A204.1 (cell line): ENCODE data around the gene BTBD17.

ENCODE experiments used
- FAIRE-seq: peaks from 2 replicates; lab custom pipeline; 2012; peaks lifted over from hg19 to GRCh38; lab: Jason Lieb, UNC

Gene BTBD17

GRCh38 chr17:74387365-74388218, 25.9 kb upstream of the BTBD17 start:
- FAIRE-seq = no peak

DNA sequence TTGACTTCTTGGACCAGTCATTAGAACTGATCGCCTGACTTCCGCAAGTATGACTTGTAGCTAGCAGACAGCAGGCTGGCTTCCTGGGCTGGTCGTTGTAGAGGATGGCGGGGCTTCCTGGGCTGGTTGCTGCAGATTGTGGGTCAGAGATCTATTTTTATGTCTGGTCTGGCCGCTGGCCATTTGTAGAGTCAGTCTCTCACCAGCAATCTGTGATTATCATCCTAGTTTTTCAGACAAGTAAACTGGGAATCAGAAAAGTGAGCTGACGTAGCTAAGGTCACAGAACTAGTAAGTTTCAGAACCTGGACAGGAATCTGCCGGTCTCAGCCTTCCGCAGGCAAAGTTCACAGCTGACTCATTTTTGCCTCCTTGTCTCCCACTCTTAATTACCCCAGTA, 24.7 kb upstream of the BTBD17 start:
- FAIRE-seq = no peak

GRCh38 chr17:74385201-74385600, 23.5 kb upstream of the BTBD17 start:
- no peak for FAIRE-seq

GRCh38 chr17:74383141-74383540, 21.5 kb upstream of the BTBD17 start:
- FAIRE-seq = no peak

DNA sequence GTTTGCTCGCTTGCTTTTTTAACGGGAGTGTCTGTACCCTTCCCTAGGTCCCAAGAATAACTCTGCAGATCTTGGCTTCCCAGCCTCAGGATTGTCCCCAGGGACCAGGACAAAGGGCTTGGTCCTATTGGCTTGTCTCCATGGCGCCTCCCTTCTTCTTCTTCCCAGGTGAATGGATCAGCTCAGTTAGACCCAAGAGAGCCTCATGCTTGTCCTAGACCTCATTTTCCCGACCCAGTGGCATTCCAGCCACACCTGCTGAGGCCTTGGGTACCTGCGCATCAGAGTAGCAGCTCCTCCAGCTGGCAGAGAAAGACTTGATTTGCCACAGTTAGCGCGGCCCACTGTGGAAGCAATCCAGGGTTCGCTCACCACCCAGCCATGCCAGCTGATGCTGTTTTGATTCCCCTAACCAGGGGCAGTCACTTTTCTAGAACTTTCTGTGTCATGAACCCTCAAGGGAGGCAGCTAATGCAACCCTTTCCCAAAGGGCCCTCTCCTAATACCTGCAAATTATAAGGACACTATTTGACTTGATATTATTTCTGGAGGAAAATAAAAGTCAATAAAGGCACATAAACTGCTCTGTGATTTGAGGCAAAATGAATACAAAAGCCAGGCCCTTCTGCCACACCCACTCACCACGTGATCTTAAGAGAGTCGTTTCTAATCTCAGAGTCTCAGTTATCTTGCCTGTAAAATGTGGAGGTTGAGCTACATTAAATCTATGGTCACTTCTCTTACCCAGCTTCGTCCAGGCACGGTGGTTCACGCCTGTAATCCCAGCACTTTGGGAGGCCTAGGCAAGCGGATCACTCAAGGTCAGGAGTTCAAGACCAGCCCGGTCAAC, 19.5 kb upstream of the BTBD17 start:
- FAIRE-seq = no peak

DNA sequence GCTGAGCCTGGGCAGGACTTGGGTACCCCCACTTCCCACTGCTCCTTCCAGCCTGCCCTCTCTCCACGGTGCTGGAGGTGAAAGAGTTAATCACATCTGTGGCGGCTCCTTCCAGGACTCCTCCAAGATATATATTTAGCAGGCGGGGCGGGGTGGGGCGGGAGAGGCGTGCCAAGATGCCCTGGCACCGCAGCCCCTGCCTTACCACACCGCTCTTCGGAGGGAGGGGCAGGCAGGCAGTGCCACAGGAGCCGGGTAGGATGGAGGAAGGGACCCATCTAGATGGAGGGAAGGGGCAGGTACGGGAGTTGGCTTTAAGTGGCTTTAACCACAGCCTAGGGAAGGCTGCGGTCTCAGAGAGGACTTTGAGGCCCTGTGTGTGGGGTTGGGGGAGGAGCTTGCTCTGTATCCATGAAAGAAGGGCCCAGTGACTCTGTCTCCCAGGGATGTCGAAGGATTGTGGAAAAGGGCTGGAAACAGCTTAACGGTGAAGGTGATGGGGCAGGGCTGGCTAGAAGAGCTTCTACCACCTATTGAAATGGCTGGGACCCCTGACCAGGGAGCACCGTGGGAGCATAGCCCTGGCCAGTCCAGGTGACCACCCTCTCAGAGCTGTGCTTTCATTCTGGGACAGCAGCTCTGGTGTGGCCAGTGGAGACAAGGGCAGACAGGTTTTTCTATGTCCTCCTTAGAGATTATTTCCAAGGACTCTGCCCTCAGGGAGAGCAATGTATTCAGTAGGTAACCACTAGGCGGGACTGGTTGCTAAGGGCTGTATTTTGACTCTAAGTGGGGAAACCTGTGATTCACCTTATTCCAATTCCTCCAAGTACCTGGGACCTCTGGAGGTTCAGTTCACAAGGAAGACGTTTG, 18.7 kb upstream of the BTBD17 start:
- FAIRE-seq = no peak

- no peak for FAIRE-seq
Observed at GRCh38 chr17:74379495-74380085, 17.9 kb upstream of the BTBD17 start.

GRCh38 chr17:74374858-74375257, 13.2 kb upstream of the BTBD17 start:
- FAIRE-seq = no peak

- FAIRE-seq = no peak
Observed at GRCh38 chr17:74373838-74374606, 12.4 kb upstream of the BTBD17 start.

- no peak for FAIRE-seq
Observed at GRCh38 chr17:74372426-74372825, 10.8 kb upstream of the BTBD17 start.

- FAIRE-seq = no peak
Observed at GRCh38 chr17:74371653-74372147, 10.0 kb upstream of the BTBD17 start.

DNA sequence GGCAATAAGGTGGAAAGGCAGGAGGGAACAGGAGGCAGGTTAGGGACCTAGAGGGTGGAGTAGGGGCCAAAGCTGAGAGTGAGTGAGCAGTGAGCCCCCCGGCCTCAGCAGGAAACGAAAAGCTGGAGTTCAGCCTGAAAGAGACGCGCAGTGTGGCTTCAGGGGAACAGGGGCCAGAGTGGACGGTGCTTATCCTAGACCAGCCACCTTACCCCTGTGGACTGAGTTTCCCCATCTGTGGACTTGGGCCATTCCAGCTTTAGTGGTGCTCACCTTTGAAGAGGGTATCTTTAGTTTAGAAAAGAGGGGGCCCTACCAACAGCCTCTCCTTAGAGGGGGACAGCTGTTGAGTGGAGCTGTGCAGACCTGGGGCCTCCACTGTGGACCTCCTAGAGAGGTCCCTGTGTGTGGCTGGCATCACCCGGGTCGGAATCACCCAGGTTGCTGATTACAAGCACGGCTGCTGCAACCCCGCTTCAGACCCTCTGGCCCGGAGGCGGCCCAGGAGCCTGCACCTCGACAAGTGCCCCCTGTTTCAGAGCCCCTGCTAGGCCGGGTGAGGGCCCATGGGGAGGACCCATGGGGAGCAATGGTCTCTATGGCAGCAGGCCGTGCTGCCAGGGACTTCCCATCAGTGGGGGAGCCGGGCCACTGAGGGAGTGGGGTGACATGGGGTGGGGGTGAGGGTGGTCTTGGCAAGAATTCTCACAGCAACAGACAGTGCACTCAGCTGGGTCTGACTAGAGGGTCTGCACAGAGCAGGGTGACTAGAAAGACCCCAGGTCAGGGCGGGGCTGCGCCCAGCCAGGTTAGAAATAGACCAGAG, 8.2 kb upstream of the BTBD17 start:
- FAIRE-seq = no peak

- no peak for FAIRE-seq
Observed at GRCh38 chr17:74369221-74369620, 7.6 kb upstream of the BTBD17 start.

DNA sequence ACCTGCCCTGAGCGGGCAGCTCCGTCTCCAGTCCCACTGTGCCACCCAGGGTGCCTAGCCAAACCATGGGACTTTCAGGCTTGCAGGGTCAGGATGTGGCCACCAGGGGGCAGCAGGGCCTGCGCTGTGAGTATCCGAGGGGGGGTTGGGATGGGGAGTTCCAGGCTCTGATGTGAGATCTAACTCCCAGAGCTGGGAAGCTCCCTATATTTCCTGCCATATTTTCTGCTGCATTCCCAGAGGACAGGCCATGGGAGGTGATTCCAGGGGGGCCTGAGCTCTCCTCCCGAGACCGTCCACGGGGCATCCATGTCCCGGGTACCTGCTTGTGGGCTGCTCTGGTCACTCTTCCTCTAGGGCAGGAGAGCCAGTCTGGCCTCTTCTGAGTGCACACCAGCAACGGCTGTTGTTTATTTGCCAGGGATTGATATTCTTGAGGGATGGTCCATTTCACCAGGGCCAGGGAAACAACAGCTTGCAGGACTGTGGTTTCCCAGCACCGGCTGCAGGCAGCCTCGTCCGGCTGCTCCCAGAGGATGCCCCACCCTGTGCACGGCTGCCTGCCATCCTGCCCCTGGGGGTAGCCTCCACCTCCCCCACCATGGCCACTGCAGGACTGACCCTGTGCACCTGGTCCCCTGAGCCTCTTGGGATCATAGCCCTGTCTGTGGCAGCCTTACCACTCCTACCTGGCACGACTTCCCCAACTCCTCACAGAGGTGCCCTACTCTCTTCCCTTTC, 6.8 kb upstream of the BTBD17 start:
- no peak for FAIRE-seq

- FAIRE-seq = no peak
Observed at GRCh38 chr17:74367206-74367605, 5.5 kb upstream of the BTBD17 start, which contains the start of gene GPR142. Gene GPR142, plus strand, starts transcription at chr17:74367506. Its CDS starts 2,035 bp downstream, at chr17:74369541.

GRCh38 chr17:74362810-74363498, 1.3 kb upstream of the BTBD17 start:
- no peak for FAIRE-seq

DNA sequence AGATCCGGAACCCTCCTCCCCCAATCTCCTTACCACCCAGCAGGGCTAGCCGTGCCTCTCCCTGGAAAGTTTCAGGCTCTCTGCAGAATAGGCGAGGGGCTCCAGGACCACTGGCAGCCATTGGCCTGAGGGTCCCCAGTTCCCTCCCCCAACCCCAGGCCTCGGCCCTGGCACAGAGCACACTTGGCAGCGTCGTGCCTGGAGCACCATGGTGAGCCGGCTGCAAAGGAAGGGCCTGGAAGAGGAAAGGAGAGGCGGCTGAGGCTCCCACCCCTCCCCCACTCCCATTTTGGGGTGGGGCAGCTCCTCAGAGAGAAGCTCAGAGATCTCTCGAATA, 369 bp upstream of the BTBD17 start:
- FAIRE-seq = no peak

GRCh38 chr17:74360899-74361229, 804 bp downstream of the BTBD17 start:
- no peak for FAIRE-seq

DNA sequence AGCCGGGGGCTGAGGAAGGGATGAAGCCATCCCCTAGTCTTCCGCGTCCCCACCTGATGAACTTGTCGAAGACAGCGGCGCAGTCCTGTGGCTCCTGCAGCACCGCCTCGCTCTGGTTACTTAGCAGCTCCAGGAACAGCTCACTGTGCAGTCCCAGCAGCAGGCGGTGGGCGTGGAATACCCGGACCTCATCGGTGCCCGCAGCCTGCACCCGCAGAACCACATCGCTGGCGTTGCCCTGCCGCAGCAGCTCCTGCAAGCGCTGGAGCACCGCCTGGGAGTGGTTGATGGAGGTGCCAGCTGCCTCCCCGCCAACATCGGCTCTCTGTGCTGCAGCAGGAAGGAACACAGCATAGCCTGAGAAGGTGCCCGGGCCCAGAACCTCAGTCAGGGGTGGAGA, 1.8 kb downstream of the BTBD17 start:
- no peak for FAIRE-seq
